A549 (cell line): ENCODE data around the gene CHKB. TPM values are rescaled to one million over a fixed set of nuclear protein-coding genes. Genes with fewer than 3 reads are reported as not detected.

Experiments used
- ATAC-seq, 2 experiments: fragments of 200-7000 bp in 1 of 2; fragments of >200 bp in 1 of 2; cut with Nextera tagmentation in 1 of 2; cut with Tn5 transposase in 1 of 2; 3 replicates each; pipeline versions ENCODE4 v1.8.0 to v1.9.1; 2018 to 2020; ENCODE audit warnings: mild to moderate bottlenecking in 1 of 2, moderate library complexity in 1 of 2
- CTCF ChIA-PET: fragments of 300-600 bp; sonication (Branson Sonifier 250); formaldehyde crosslinking; extraction: SDS; loops from one replicate; lab custom pipeline; 2021; ENCODE audit warnings: antibody characterized with exemption, inconsistent platforms; lab: Yijun Ruan, JAX
- POLR2A ChIA-PET: fragments of 350-600 bp; formaldehyde crosslinking; extraction: SDS; loops from one replicate; lab custom pipeline; 2021; ENCODE audit warnings: antibody characterized with exemption, inconsistent platforms; lab: Yijun Ruan, JAX
- DNase-seq, 2 experiments: peaks; one replicate each; pipeline versions ENCODE4 v3.0.0 to v3.0.0-alpha.2; 2011 to 2016; ENCODE audit warnings: low read depth in 1 of 2, low spot score in 1 of 2
- FAIRE-seq: peaks from 2 replicates; lab custom pipeline; 2011; peaks lifted over from hg19 to GRCh38; lab: Jason Lieb, UNC
- H3K27ac ChIP-seq, 2 experiments: fragments of >200 bp; sonication (Bioruptor Twin); formaldehyde crosslinking; 3 replicates each; pipeline ENCODE4 v1.5.1; 2016 to 2017
- H3K4me1 ChIP-seq: fragments of >200 bp; sonication (Bioruptor Twin); formaldehyde crosslinking; 3 replicates; pipeline ENCODE4 v1.6.1; 2016
- H3K4me2 ChIP-seq: fragments of >200 bp; sonication (Bioruptor Twin); formaldehyde crosslinking; 3 replicates; pipeline ENCODE4 v1.6.1; 2016
- H3K4me3 ChIP-seq: fragments of >200 bp; sonication (Bioruptor Twin); formaldehyde crosslinking; 3 replicates; pipeline ENCODE4 v1.5.1; 2016
- H3K9me3 ChIP-seq: fragments of >200 bp; sonication (Bioruptor Twin); formaldehyde crosslinking; 3 replicates; pipeline ENCODE4 v1.6.1; 2016
- CBX8 ChIP-seq: fragments of 200-600 bp; sonication (generic); IDR thresholded peaks from 2 replicates; pipeline ENCODE4 v1.6.1; 2016
- CEBPB ChIP-seq, 2 experiments: fragments of >200 bp in 1 of 2; sonication (Bioruptor Twin) in 1 of 2; formaldehyde crosslinking in 1 of 2; IDR thresholded peaks; 2 replicates each; pipeline ENCODE4 v1.6.1; 2012 to 2016
- CHD2 ChIP-seq: fragments of 150-350 bp; IDR thresholded peaks from 2 replicates; pipeline ENCODE4 v1.6.1; 2014; ENCODE audit warnings: low read length; ENCODE audit not compliant: partially characterized antibody
- CHD4 ChIP-seq: fragments of 200-600 bp; sonication (generic); IDR thresholded peaks from 2 replicates; pipeline ENCODE4 v1.6.1; 2016; ENCODE audit warnings: antibody characterized with exemption, mild to moderate bottlenecking, borderline replicate concordance
- ESRRA ChIP-seq: fragments of 150-350 bp; IDR thresholded peaks from 2 replicates; pipeline ENCODE4 v1.6.1; 2014; ENCODE audit warnings: mild to moderate bottlenecking, low read length, borderline replicate concordance
- MAZ ChIP-seq: fragments of 150-350 bp; IDR thresholded peaks from 2 replicates; pipeline ENCODE4 v1.6.1; 2014; ENCODE audit warnings: antibody characterized with exemption, low read depth, low read length, borderline replicate concordance
- NR3C1 ChIP-seq: fragments of >200 bp; sonication (Bioruptor Twin); formaldehyde crosslinking; IDR thresholded peaks from 3 replicates; pipeline ENCODE4 v1.6.1; 2017
- PHF8 ChIP-seq: fragments of 200-600 bp; sonication (generic); IDR thresholded peaks from 2 replicates; pipeline ENCODE4 v1.6.1; 2016; ENCODE audit warnings: low read depth, mild to moderate bottlenecking, antibody characterized with exemption, moderate library complexity, borderline replicate concordance
- RARB ChIP-seq: fragments of 250-450 bp; sonication (Bioruptor Pico); IDR thresholded peaks from 2 replicates; pipeline ENCODE4 v1.8.0; 2021; ENCODE audit warnings: mild to moderate bottlenecking, moderate library complexity
- RCOR1 ChIP-seq: fragments of 150-350 bp; IDR thresholded peaks from 2 replicates; pipeline ENCODE4 v1.6.1; 2014; ENCODE audit warnings: antibody characterized with exemption, low read length, low read depth
- REST ChIP-seq: fragments of 200-600 bp; sonication (generic); IDR thresholded peaks from 2 replicates; pipeline ENCODE4 v1.6.1; 2016; ENCODE audit warnings: antibody characterized with exemption, mild to moderate bottlenecking, moderate library complexity
- ZNF302 ChIP-seq: fragments of 250-450 bp; sonication (Bioruptor Pico); IDR thresholded peaks from 2 replicates; pipeline ENCODE4 v1.9.0; 2021; ENCODE audit warnings: inconsistent platforms, mild to moderate bottlenecking, moderate library complexity
- ZSCAN20 ChIP-seq: fragments of 250-450 bp; sonication (Bioruptor Pico); IDR thresholded peaks from 2 replicates; pipeline ENCODE4 v1.8.0; 2022; ENCODE audit warnings: mild to moderate bottlenecking, moderate library complexity
- WGBS: methylation state at CpG from one replicate; pipeline ENCODE4 v1.1.6; 2017; ENCODE audit errors: missing lambda C conversion rate; 5-methylcytosine and 5-hydroxymethylcytosine counted together
- polyA plus RNA-seq, 4 experiments: library from polyadenylated mRNA; depleted of rRNA in 3 of 4; stranded (reverse); fragments of >200 nt; fragmentation: RNase III in 1 of 4; extraction: RNeasy Plus Mini Kit Qiagen cat#74134 plus additional on column Dnase treatment in 1 of 4; gene quantifications; 2 replicates in 3 of 4; 3 replicates in 1 of 4; pipeline ENCODE4 v1.2.3, GENCODE V29; 2011 to 2017
- TF ChIP-seq, protein P1 (sequence below): fragments of 450-650 bp; IDR thresholded peaks from 2 replicates; pipeline ENCODE4 v1.6.1; 2014; ENCODE audit warnings: antibody characterized with exemption
- TF ChIP-seq, protein P2 (sequence below): fragments of >200 bp; sonication (Bioruptor Twin); formaldehyde crosslinking; IDR thresholded peaks from 3 replicates; pipeline ENCODE4 v1.5.1; 2016
- TF ChIP-seq, protein P3 (sequence below): fragments of 250-450 bp; sonication (Bioruptor Pico); IDR thresholded peaks from 2 replicates; pipeline ENCODE4 v1.5.0; 2020; ENCODE audit warnings: low read depth, mild to moderate bottlenecking, moderate library complexity

The CHKB gene
- polyA plus RNA-seq, 2 of the 4 experiments (the other 2 are of a cell fraction), result 16.4 to 25.8 TPM

DNA sequence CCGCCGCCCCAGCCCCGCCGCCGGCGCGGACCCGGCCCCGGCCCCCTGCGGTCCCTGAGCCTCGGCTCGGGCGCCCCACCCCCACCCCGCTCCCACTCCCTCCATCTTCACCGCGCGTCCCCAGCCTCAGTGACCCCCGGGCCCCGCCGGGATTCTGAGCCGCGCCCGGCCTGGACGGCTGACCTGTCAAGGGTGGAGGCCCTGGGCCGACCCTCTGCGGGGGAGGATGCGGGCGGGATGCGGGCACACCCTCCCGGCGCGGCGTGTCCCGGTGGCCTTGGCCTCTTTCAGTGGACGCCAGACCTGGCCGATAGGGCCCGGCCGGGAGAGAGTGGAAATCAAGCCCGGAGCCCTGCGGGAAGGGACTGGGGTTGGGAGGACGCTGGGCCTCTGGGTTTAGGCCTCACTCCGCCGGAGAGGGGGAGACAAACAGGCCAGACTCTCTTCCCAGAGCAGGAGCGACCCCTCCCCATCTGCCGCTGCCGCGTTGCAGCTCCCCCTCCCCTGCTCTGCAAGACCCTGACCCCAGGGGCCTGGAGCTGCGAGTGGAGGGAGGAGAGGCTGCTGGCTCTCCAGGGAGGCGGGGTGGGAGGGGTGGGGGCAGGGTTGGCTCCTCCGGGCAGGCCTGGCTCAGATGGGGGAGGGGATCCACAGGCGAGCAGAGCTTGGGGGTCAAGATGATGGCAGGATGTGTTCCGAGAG is 18.5 kb upstream of the CHKB start:
- peak overlapping the region; percentile 56 for H3K4me3 ChIP-seq
- H3K27ac ChIP-seq, result peak overlapping the region in 1 of 2 experiments; percentile 79; a peak in 4 of 6 replicates
- FAIRE-seq (no peak), DNase-seq (no peak), ATAC-seq (peak in 1 of 2 experiments; percentile 3; a peak in 1 of 6 replicates)
- TF ChIP-seq CBX8 (no peak), RARB (CRISPR knock-in tag) (no peak)
- TF ChIP-seq, protein P1, sequence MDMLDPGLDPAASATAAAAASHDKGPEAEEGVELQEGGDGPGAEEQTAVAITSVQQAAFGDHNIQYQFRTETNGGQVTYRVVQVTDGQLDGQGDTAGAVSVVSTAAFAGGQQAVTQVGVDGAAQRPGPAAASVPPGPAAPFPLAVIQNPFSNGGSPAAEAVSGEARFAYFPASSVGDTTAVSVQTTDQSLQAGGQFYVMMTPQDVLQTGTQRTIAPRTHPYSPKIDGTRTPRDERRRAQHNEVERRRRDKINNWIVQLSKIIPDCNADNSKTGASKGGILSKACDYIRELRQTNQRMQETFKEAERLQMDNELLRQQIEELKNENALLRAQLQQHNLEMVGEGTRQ, result no peak
- TF ChIP-seq, protein P2, sequence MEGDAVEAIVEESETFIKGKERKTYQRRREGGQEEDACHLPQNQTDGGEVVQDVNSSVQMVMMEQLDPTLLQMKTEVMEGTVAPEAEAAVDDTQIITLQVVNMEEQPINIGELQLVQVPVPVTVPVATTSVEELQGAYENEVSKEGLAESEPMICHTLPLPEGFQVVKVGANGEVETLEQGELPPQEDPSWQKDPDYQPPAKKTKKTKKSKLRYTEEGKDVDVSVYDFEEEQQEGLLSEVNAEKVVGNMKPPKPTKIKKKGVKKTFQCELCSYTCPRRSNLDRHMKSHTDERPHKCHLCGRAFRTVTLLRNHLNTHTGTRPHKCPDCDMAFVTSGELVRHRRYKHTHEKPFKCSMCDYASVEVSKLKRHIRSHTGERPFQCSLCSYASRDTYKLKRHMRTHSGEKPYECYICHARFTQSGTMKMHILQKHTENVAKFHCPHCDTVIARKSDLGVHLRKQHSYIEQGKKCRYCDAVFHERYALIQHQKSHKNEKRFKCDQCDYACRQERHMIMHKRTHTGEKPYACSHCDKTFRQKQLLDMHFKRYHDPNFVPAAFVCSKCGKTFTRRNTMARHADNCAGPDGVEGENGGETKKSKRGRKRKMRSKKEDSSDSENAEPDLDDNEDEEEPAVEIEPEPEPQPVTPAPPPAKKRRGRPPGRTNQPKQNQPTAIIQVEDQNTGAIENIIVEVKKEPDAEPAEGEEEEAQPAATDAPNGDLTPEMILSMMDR, result no peak
- H3K4me1 ChIP-seq, result peaks cover 4% of the 10 kb centered on the region; the same call in 1 of the 3 replicates
- H3K4me2 ChIP-seq, result peak overlapping the region; percentile 97
- POLR2A ChIA-PET, result no interaction called here
- no peaks in the 10 kb centered on the region for H3K9me3 ChIP-seq
- 60% methylated on average over 7 of the region's 52 CpGs for WGBS
- CTCF ChIA-PET, result interaction anchor here (0.5 to 1.3 kb wide), 2 partner anchors 75 to 235 kb away, joined by 4 read pairs; partner anchors contain the start of gene SCO2

DNA sequence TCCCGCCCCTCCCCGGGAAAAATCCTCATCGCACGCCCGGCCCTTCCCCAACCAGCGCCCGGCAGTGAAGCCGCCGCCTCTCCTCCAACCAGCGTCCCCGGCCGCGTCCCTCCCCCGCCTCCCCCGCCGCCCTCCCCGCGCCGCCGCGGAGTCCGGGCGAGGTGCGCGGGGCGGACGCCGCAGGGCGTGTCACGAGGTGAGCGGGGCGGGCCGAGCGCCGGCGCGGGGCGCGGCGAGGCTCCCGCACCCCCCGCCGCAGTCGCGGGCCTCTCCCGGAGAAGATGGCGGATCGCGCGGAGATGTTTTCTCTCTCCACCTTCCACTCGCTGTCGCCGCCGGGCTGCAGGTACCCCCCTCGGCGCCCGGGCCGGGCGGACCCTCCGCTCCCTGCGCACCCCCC is 17.9 kb upstream of the CHKB start, which contains the start of gene MAPK8IP2:
MAPK8IP2 (plus strand) TSS at position 256 of the 400 bp plus-strand sequence; CDS start at position 282, 26 bp downstream.
- Histone ChIP-seq H3K9me3 (no peaks in the 10 kb centered on the region), H3K4me2 (peak within 1 kb of the TSS; percentile 97), H3K27ac (peak within 1 kb of the TSS in 1 of 2 experiments; percentile 79; a peak in 4 of 6 replicates), H3K4me1 (peaks cover 4% of the 10 kb centered on the region; the same call in 1 of the 3 replicates), H3K4me3 (peak within 1 kb of the TSS; percentile 56)
- POLR2A ChIA-PET, result interaction anchor here (0.7 kb wide), 1 partner anchor 16 kb away, joined by 4 read pairs; no protein-coding TSS in a partner anchor
- CTCF ChIA-PET, result no interaction called here
- no peak for FAIRE-seq
- WGBS, result no CpG with 5 or more reads among the region's 61 CpGs
- no peak for TF ChIP-seq REST
- TF ChIP-seq CHD2, result no peak
- no peak for TF ChIP-seq MAZ
- no peak for TF ChIP-seq CEBPB (IDR thresholded peaks at IDR 0.05)
- TF ChIP-seq ZSCAN20 (CRISPR knock-in tag), result no peak
- no peak for TF ChIP-seq ZNF302 (CRISPR knock-in tag)
- no peak for TF ChIP-seq RCOR1
- TF ChIP-seq CHD4, result no peak
- TF ChIP-seq NR3C1, result no peak
- TF ChIP-seq PHF8, result no peak
- no peak for TF ChIP-seq ESRRA
- TF ChIP-seq, protein P3, sequence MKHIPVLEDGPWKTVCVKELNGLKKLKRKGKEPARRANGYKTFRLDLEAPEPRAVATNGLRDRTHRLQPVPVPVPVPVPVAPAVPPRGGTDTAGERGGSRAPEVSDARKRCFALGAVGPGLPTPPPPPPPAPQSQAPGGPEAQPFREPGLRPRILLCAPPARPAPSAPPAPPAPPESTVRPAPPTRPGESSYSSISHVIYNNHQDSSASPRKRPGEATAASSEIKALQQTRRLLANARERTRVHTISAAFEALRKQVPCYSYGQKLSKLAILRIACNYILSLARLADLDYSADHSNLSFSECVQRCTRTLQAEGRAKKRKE (CRISPR knock-in tag), result no peak
- no peak for TF ChIP-seq CBX8
- TF ChIP-seq, all 56 proteins: peak for 0
- ATAC-seq, result peak; percentile 22 to 44; a peak in 2 of 6 replicates
- DNase-seq, result no peak
